GM18951 (cell line): Measurements from ENCODE around the gene MYO6.
"Not testable (repeated sequence)": the region's sequence is repeated elsewhere in the genome, so short reads cannot be mapped to it uniquely, and the experiment has no call there.

Experiments
- POLR2A ChIP-seq: IDR thresholded peaks from 4 replicates; pipeline ENCODE4 v1.6.1; 2011; ENCODE audit warnings: mild to moderate bottlenecking; ENCODE audit not compliant: insufficient read length, insufficient read depth; ENCODE audit errors: extremely low read depth
- in situ Hi-C: fragments of 300-500 bp; cut with MboI; formaldehyde crosslinking; loops from one replicate; pipeline ENCODE4 v1.12.0; 2022; ENCODE audit warnings: low sequenced_read_pairs, mixed read lengths, inconsistent platforms; ENCODE audit not compliant: unreplicated experiment

MYO6 gene

DNA sequence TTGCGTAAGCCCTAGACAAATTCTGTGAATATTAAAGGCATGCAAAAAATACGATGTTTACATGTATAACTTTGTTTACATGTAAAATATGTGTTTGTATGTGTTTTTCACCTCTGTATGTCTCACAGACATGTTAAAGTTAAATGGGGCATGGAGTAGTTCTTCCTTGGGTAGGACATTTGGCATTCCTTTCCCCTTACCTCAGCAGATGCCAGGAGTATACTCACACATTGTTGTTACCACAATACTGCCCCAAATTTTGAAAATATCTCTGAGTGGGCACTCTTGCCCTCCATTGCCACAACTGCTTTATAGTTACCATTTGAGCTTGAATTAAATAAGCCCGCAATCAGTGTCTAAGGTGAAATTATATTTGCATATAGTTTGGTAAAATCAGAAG is 147.5 kb downstream of the MYO6 start:
- in situ Hi-C loops, result no loop called here
- no peak for TF ChIP-seq POLR2A

DNA sequence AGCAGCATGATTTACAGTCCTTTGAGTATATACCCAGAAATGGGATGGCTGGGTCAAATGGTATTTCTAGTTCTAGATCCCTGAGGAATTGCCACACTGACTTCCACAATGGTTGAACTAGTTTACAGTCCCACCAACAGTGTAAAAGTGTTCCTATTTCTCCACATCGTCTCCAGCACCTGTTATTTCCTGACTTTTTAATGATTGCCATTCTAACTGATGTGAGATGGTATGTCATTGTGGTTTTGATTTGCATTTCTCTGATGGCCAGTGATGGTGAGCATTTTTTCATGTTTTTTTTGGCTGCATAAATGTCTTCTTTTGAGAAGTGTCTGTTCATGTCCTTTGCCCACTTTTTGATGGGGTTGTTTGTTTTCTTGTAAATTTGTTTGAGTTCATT is 151.2 kb downstream of the MYO6 start:
- in situ Hi-C loops, result not testable (repeated sequence)

DNA sequence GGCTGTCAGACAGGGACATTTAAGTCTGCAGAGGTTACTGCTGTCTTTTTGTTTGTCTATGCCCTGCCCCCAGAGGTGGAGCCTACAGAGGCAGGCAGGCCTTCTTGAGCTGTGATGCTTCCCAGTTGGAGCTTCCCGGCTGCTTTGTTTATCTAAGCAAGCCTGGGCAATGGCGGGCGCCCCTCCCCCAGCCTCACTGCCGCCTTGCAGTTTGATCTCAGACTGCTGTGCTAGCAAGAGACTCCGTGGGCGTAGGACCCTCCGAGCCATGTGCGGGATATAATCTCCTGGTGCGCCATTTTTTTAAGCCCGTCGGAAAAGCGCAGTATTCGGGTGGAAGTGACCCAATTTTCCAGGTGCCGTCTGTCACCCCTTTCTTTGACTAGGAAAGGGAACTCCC is 156.1 kb downstream of the MYO6 start:
- in situ Hi-C loops, result not testable (repeated sequence)

DNA sequence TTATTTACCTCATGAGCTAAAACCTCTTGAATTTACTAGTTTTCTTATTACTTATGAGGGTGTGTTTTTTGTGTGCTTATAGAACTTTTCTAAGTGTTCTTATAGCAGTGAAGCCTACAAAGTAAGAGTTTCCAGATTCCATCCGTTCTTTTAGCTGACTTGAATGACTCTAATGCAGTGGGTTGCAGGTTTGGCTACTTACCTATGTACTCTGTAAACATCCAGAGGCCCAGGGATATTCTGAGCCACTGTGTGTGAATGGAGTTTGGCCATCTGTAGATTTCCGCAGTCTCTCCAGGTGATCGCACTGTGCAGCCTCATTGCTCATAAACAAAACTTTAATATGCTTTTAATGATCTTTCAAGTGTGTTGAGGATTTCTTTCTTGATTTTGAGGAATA is 157.8 kb downstream of the MYO6 start:
- in situ Hi-C loops, result no loop called here
- TF ChIP-seq POLR2A, result no peak

DNA sequence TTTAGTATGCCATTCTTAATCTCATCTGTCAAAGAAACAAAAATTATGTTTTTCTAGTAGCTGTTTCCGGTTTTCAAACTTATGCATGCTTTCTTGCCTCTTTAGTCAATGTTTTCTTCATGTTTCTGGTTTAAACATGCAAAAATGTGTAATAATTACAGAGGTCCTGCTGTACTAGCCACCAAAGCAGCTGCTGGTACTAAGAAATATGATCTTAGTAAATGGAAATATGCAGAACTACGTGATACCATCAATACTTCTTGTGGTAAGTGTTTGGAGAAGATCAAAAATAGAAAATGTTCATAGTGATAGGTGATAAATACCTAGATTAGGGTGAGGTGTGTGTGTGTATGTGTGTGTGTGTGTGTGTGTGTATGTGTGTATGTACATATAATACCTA is 158.4 kb downstream of the MYO6 start:
- in situ Hi-C loops, result no loop called here

DNA sequence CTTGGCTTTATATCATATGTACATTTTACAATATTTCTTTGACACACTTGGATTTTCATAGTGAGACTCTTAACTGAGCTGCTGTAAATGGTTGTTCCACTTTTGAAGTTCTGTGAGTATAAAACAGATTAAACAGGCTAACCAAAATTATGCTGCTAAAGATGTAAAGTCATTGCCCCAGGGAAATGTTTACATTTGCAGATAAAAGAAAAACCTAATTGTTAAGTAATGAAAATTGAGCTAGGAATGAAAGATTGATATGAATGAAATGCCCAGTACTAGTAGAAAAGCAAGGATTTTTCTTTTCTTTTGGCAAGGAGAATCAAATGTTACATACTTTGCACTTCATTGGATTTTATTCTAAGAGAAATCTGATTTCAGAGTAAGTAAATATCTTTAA is 164.0 kb downstream of the MYO6 start:
- in situ Hi-C loops, result no loop called here

More for the DNA sequence above, 158.4 kb downstream of the MYO6 start:
- TF ChIP-seq POLR2A, result no peak

DNA sequence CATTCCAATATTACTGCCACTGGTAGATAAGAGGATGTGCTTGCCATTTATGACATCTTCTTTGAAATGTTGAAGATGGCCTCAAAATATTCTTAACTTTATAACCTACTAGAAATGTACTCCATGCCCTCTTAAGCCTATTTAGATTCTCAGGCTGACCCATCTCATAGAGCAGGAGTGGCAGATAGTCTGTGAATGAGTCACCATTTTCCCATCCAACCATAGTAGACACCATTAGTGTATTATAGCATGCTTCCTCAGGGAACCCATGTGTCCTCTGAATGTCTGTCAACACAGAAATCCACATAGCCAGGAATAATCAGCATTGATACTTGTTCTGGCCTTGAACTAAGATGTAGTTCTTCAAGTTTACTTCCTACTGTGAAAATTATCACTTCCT is 173.2 kb downstream of the MYO6 start:
- in situ Hi-C loops, result no loop called here
- no peak for TF ChIP-seq POLR2A

More for the DNA sequence above, 164.0 kb downstream of the MYO6 start:
- TF ChIP-seq POLR2A, result no peak

DNA sequence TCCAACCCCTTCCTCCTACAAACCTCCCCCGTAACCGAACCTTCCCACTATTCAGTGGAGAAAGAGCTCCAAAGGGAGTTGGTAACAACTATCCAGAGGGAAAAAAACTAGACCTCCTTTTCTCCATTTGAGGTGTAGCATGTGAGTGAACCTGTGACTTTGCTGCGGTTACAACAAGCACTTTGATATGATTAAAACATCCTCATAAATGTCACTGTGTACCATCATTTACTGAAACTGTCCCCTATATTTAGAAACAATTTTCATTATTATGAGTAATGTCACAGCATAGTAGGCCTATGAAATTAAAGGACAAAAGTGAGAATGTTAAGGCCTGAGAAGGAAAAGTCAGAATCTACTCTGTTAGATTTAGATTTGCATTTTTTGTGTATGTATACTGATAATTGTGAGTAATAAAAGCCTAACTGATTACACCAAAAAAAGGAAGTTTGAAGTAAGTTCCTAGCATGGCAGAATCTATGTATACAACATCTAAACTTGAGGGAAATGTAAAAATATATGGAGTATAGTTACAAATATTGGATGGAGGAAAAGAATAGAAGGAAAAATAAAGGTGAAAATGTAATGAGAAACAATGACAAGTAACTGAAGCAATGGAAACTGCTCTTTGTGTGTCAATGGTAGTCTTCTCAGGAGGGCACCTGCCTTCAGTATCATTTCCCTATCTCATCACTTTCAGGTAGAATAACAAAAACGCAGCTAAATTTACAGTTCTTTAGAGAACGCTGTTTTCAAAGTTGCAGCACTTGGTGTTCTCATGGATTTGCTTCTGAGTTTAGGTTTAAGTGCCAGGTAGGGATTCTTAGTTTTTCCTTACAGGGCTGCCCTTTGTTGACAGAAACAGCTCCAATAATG is 177.5 kb downstream of the MYO6 start:
- TF ChIP-seq POLR2A, result no peak
- in situ Hi-C loops, result loop anchor here (25.0 kb wide), 1 partner anchor 1536 kb away; the partner anchor contains the start of gene HTR1B

DNA sequence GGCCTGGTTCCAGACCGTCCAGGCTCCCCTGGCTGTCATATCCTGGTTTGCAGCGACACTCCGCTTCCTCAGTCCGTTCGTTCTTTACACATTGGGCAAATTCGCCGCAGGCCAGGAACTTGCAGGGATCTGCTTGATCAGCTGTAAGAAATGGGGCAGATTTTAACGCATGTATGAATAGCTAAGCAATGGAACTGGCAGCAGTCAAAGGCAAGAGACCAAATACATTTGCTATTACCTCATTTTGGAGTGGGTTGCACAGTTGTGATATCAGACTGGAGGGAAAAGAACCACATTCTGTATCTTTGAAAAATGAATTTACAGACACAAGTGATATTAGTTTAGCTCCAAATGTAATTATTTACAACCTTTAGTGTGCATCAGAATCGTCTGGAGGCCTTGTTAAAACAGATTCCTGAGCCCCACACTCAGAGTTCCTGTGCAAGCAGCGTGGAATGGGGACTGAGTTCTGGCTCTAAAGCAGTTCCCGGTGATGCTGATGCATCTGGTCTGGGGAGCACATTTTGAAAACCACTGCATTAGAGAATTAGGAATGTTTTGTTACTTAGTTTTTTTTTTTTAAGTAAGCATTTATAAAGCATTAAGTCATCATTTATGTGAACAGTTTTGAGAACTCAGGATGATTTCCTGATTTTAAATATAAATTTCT is 182.1 kb downstream of the MYO6 start:
- no peak for TF ChIP-seq POLR2A
- in situ Hi-C loops, result loop anchor here (25.0 kb wide), 1 partner anchor 1531 kb away; the partner anchor contains the start of gene HTR1B

DNA sequence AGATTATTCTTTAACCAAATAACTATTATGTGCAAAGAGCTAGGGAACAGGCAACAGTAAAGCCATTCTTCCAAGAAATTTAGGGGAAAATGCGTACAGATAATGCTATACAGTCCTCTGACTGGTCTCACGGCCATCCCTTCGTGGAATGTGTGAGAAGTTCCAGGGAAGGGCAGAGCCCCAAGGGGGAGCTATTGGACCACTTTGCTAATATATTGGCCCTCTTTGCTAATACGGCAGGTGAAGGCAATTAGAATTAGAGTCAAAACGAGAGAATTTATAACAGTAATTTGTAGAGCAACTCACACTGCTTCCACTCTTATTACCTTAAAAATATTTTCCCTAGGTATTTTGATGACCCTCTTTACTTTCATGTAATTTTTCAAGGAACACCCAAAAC is 183.0 kb downstream of the MYO6 start:
- TF ChIP-seq POLR2A, result no peak
- in situ Hi-C loops, result loop anchor here (25.0 kb wide), 1 partner anchor 1530 kb away; the partner anchor contains the start of gene HTR1B

DNA sequence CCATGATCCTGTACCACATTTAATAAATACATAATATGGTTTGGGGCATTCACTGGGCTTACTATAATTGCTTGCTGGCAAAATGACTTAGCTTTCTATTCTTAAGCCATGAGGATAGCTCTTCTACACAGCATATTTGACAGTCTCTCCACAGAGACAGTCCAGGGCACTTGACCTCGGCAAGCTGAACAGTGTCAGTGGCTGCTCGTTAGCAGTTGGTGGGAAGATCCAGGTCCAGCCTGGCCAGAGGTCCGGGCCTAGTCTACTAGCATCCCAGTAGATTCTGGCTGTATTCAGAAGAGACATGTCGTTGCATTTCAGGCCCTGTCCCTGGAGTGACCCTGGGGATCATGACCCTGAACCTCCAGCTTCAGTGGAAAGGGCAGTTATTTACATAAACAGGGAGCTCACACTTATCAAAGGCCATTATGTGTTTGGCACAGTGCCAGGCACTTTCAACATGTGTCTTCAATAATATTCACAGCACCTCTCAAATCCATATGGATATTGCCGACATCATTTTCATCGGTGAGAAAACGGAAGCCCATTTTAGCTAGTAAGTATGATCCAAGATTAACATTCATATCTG is 184.4 kb downstream of the MYO6 start:
- in situ Hi-C loops, result loop anchor here (25.0 kb wide), 1 partner anchor 1529 kb away; the partner anchor contains the start of gene HTR1B

DNA sequence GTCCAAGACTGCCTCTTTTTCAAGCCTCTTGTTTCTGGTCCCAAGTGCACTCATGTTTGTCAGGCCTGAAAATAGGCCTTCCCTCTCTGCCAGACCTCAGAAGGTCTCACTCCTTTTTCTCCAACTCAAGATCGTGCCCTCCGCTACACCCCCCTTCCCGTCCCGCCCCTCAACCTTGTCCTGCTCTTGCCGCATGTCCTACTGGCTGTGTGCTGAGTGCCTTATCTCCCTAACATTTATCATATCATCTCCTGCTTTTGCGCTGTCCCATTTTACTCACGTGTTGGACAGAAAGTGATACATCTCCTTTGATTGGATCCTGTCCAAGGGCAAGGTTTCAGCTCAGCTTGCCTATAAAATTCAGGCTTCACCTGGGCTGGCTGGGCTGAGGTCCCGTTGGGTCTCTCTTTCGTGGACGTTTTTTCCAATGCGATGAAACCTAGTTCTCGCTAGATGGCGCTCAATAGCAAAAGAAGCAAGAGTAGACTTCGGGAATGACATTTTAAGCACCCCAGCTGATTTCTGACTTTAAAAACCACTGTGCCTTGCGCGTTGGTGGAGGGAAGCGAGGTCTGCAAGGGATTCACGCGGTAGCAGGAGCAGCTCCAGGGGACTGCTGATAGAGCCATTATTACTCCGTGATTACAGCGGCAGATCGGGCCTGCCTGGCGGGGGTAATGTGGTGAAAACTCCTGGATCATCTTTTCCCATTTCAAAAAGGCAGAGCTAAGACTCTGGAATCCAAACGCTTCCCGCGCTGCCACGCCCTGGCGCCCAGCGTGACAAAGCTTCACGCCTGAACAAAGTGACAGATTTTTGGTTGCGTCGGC is 185.8 kb downstream of the MYO6 start:
- TF ChIP-seq POLR2A, result no peak
- in situ Hi-C loops, result loop anchor here (25.0 kb wide), 1 partner anchor 1527 kb away; the partner anchor contains the start of gene HTR1B

More for the DNA sequence above, 184.4 kb downstream of the MYO6 start:
- TF ChIP-seq POLR2A, result no peak

DNA sequence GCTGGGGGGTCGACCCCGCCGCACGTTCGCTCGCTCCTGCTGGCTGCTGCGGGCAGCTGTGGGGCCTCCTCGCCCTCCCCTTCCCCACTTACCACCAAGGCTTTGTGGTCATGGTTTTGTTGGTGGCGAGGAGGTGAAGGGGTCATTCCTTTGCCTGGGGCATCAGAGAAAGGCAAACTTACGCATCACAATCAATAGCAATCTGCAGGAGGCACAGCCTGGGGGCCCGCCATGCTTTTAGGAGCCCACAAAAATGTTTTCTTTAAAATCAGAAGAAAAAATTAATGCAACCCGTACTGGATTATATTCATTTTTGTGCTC is 186.4 kb downstream of the MYO6 start:
- TF ChIP-seq POLR2A, result no peak
- in situ Hi-C loops, result loop anchor here (25.0 kb wide), 1 partner anchor 1527 kb away; the partner anchor contains the start of gene HTR1B
